ENCODE data around the gene EEF2. TPM values are rescaled to one million over a fixed set of nuclear protein-coding genes. Genes with fewer than 3 reads are reported as not detected.
A peak's percentile ranks its signal among the peaks of the same experiment; 100 is the strongest.

The EEF2 gene
- total RNA-seq, 1 experiment from 2014 or later: 3,615 TPM

DNA sequence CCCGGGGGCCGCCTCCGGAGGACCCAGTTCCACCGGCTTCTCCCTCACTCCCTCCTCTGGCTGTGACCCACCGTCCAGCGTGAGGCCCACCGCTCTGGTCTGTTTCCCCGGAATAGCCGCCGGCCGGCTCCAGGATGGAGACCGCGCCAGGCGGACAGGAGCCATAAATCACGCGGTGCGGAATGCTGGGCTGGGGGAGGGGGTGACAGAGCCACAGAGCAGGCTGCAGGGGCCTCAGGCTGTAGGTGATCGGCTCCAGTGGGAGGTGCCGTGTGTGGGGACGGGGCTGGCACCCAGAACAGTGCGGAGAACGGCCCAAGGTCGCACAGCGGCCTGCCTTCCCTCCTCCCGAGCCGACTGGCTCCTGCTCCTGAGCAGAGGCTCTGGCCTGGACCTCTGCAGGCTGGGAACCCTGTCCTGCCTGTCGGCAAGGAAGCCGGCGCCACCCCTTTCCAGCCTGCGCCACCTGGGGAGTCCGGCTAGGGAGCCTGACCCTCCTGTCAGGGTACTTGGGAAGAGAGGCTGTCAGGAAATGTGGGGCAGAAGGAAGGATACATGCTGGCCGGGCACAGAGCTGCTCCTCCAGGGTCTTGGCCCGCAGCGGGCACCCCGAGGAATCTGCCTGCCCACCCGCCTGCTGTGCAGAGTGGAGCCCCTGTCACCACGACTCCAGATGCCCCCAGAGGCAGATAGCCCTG, 30.6 kb upstream of the EEF2 start:
- H2BK12ac ChIP-seq (ENCODE audit: insufficient read length, low read depth, low read length): no peak overlapping the region
- H2BK15ac ChIP-seq (ENCODE audit: low read depth, low read length): no peak overlapping the region
- H2BK20ac ChIP-seq (ENCODE audit: low read depth, low read length, poor library complexity, severe bottlenecking): no peak overlapping the region
- no peak overlapping the region for H2BK5ac ChIP-seq (ENCODE audit: insufficient read length, low read length)
- Mint-ChIP-seq H3K27me3 (ENCODE audit: low read depth) (no peaks in the 10 kb centered on the region), H3K27ac (peak overlapping the region in 1 of 3 experiments; percentile 76; a peak in 1 of 7 replicates), H3K36me3 (ENCODE audit: insufficient read depth in 1 of 3, low read depth in 3 of 3) (peaks cover 11 to 39% (median 28%) of the 10 kb centered on the region in 3 experiments; a peak in 6 of 7 replicates), H3K4me3 (no peak overlapping the region), H3K9me3 (no peaks in the 10 kb centered on the region), H3K4me1 (peaks cover 0 to 11% of the 10 kb centered on the region in 2 experiments; a peak in 2 of 4 replicates)
- no peak overlapping the region for H3K9ac ChIP-seq (ENCODE audit: extremely low read depth, insufficient read length, low read length)
- DNase-seq: no peak
- no peak overlapping the region for H2AK5ac ChIP-seq (ENCODE audit: insufficient read length, low read length)
- H3T11ph ChIP-seq (ENCODE audit: low read length): no peak overlapping the region
- H3K9me3 ChIP-seq (ENCODE audit: control insufficient read depth, low read depth, low read length): no peaks in the 10 kb centered on the region
- WGBS (ENCODE audit: extremely low coverage, insufficient read length, low lambda C conversion rate): no CpG with 5 or more reads among the region's 37 CpGs
- no peak overlapping the region for H3K14ac ChIP-seq (ENCODE audit: insufficient read depth, low read length)
- H3K27ac ChIP-seq (ENCODE audit: insufficient read length, low read depth, low read length): no peak overlapping the region
- no peak overlapping the region for H3K23ac ChIP-seq (ENCODE audit: insufficient read length, low read depth, low read length)
- H3K4ac ChIP-seq (ENCODE audit: low read depth, low read length): no peak overlapping the region
- no peak overlapping the region for H4K91ac ChIP-seq (ENCODE audit: insufficient read length, low read depth, low read length)
- H4K8ac ChIP-seq (replicated peaks; ENCODE audit: insufficient read length, low read depth, low read length): no peak overlapping the region
- TF ChIP-seq, protein P1, sequence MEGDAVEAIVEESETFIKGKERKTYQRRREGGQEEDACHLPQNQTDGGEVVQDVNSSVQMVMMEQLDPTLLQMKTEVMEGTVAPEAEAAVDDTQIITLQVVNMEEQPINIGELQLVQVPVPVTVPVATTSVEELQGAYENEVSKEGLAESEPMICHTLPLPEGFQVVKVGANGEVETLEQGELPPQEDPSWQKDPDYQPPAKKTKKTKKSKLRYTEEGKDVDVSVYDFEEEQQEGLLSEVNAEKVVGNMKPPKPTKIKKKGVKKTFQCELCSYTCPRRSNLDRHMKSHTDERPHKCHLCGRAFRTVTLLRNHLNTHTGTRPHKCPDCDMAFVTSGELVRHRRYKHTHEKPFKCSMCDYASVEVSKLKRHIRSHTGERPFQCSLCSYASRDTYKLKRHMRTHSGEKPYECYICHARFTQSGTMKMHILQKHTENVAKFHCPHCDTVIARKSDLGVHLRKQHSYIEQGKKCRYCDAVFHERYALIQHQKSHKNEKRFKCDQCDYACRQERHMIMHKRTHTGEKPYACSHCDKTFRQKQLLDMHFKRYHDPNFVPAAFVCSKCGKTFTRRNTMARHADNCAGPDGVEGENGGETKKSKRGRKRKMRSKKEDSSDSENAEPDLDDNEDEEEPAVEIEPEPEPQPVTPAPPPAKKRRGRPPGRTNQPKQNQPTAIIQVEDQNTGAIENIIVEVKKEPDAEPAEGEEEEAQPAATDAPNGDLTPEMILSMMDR (conservative IDR thresholded peaks at IDR 0.05): no peak
- no peaks in the 10 kb centered on the region for H4K20me1 ChIP-seq (ENCODE audit: control insufficient read depth, insufficient read depth, insufficient read length)
- H4K5ac ChIP-seq (ENCODE audit: insufficient read length, low read depth, low read length): no peak overlapping the region
- peaks cover 9% of the 10 kb centered on the region; the same call in 1 of the 2 replicates for H3K79me2 ChIP-seq (ENCODE audit: insufficient read depth, low read length)
- no peak overlapping the region for H2AFZ ChIP-seq (ENCODE audit: low read length)
- H2BK120ac ChIP-seq (ENCODE audit: low read depth, low read length, poor library complexity, severe bottlenecking): no peak overlapping the region
- no peak overlapping the region for H3K18ac ChIP-seq (ENCODE audit: insufficient read length, low read depth, low read length)
- no peaks in the 10 kb centered on the region for H3K27me3 ChIP-seq (ENCODE audit: insufficient read depth, low read length)
- no peaks in the 10 kb centered on the region for H3K4me1 ChIP-seq (ENCODE audit: insufficient read depth, low read length)
- H3K79me1 ChIP-seq (ENCODE audit: insufficient read depth, low read depth, low read length, poor library complexity, severe bottlenecking): peaks cover 13% of the 10 kb centered on the region
- no peaks in the 10 kb centered on the region for H3K23me2 ChIP-seq (ENCODE audit: insufficient read length, low read depth, low read length, poor library complexity, severe bottlenecking)
- no peak overlapping the region for H3K4me2 ChIP-seq (ENCODE audit: insufficient read depth, insufficient read length, low read length)
- no peak overlapping the region for H3K56ac ChIP-seq (ENCODE audit: insufficient read length, low read depth, low read length)

Data from H9 (cell line).